ENCODE results near the gene AACS.

DNA sequence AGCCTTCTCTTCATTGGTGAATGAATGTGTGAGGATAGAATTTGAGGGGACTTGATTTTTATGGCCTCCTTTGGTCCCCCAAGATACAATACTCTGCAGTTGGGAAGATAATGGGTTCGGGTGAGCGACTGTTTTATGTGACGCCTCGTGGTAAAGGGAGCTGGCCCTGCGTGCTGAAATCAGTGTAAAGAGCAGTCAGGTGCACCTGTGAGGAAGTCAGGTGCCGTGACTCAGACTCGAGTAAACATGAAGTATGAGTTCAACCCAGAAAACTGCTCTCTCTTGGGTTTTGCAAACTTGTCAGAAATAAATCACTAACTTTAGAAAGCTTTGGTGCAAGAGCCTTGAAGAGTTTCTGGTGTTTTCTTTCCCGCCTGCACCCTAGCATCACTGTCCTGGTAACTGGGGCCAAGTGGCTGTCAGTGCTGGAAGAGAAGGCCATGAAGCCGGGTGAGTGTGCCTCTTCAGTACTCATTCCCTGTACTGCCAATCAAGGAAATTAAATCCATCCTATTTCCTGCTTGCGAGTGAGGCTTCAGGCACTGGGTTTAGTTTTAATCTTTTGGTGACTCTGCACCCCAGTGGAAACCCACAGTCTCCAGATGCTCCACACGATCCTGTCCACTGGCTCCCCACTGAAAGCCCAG is 59.2 kb downstream of the AACS start:
- TF ChIP-seq ZBTB33 (CRISPR knock-in tag; IDR thresholded peaks at IDR 0.05): no peak
- TF ChIP-seq CTCF (CRISPR knock-in tag; IDR thresholded peaks at IDR 0.05): no peak
- TF ChIP-seq, protein P1, sequence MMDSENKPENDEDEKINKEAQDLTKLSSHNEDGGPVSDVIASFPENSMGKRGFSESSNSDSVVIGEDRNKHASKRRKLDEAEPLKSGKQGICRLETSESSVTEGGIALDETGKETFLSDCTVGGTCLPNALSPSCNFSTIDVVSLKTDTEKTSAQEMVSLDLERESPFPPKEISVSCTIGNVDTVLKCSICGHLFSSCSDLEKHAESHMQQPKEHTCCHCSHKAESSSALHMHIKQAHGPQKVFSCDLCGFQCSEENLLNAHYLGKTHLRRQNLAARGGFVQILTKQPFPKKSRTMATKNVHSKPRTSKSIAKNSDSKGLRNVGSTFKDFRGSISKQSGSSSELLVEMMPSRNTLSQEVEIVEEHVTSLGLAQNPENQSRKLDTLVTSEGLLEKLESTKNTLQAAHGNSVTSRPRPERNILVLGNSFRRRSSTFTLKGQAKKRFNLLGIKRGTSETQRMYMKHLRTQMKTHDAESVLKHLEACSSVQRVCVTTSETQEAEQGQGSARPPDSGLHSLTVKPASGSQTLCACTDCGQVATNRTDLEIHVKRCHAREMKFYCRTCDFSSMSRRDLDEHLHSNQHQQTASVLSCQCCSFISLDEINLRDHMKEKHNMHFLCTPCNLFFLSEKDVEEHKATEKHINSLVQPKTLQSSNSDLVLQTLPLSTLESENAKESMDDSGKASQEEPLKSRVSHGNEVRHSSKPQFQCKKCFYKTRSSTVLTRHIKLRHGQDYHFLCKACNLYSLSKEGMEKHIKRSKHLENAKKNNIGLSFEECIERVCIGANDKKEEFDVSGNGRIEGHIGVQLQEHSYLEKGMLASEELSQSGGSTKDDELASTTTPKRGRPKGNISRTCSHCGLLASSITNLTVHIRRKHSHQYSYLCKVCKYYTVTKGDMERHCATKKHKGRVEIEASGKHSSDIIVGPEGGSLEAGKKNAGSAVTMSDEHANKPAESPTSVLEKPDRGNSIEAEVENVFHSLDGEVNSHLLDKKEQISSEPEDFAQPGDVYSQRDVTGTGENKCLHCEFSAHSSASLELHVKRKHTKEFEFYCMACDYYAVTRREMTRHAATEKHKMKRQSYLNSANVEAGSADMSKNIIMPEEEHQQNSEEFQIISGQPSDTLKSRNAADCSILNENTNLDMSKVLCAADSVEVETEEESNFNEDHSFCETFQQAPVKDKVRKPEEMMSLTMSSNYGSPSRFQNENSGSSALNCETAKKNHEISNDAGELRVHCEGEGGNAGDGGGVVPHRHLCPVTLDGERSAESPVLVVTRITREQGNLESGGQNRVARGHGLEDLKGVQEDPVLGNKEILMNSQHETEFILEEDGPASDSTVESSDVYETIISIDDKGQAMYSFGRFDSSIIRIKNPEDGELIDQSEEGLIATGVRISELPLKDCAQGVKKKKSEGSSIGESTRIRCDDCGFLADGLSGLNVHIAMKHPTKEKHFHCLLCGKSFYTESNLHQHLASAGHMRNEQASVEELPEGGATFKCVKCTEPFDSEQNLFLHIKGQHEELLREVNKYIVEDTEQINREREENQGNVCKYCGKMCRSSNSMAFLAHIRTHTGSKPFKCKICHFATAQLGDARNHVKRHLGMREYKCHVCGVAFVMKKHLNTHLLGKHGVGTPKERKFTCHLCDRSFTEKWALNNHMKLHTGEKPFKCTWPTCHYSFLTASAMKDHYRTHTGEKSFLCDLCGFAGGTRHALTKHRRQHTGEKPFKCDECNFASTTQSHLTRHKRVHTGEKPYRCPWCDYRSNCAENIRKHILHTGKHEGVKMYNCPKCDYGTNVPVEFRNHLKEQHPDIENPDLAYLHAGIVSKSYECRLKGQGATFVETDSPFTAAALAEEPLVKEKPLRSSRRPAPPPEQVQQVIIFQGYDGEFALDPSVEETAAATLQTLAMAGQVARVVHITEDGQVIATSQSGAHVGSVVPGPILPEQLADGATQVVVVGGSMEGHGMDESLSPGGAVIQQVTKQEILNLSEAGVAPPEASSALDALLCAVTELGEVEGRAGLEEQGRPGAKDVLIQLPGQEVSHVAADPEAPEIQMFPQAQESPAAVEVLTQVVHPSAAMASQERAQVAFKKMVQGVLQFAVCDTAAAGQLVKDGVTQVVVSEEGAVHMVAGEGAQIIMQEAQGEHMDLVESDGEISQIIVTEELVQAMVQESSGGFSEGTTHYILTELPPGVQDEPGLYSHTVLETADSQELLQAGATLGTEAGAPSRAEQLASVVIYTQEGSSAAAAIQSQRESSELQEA (CRISPR knock-in tag; IDR thresholded peaks at IDR 0.05; ENCODE audit: not compliant biosample characterization): no peak
- TF ChIP-seq, protein P2, sequence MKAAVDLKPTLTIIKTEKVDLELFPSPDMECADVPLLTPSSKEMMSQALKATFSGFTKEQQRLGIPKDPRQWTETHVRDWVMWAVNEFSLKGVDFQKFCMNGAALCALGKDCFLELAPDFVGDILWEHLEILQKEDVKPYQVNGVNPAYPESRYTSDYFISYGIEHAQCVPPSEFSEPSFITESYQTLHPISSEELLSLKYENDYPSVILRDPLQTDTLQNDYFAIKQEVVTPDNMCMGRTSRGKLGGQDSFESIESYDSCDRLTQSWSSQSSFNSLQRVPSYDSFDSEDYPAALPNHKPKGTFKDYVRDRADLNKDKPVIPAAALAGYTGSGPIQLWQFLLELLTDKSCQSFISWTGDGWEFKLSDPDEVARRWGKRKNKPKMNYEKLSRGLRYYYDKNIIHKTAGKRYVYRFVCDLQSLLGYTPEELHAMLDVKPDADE (CRISPR knock-in tag; IDR thresholded peaks at IDR 0.05): no peak
- TF ChIP-seq FOSL1 (CRISPR knock-in tag; IDR thresholded peaks at IDR 0.05; ENCODE audit: borderline replicate concordance): no peak
- no peak for TF ChIP-seq ZNF644 (CRISPR knock-in tag; IDR thresholded peaks at IDR 0.05; ENCODE audit: low read depth)
- TF ChIP-seq ZNF660 (CRISPR knock-in tag; IDR thresholded peaks at IDR 0.05; ENCODE audit: borderline replicate concordance, low read depth): no peak
- TF ChIP-seq, protein P3, sequence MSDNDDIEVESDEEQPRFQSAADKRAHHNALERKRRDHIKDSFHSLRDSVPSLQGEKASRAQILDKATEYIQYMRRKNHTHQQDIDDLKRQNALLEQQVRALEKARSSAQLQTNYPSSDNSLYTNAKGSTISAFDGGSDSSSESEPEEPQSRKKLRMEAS (IDR thresholded peaks at IDR 0.05): no peak
- no peak for TF ChIP-seq KLF6 (CRISPR knock-in tag; IDR thresholded peaks at IDR 0.05)
- TF ChIP-seq BCLAF1 (IDR thresholded peaks at IDR 0.05): no peak
- TF ChIP-seq ZNF598 (CRISPR knock-in tag; IDR thresholded peaks at IDR 0.05; ENCODE audit: borderline replicate concordance): no peak
- TF ChIP-seq TGIF2 (CRISPR knock-in tag; IDR thresholded peaks at IDR 0.05): no peak
- TF ChIP-seq RFX5 (IDR thresholded peaks at IDR 0.05; ENCODE audit: low read depth, low read length): no peak
- no peak for TF ChIP-seq SP1 (IDR thresholded peaks at IDR 0.05)
- TF ChIP-seq SP1 (CRISPR knock-in tag; IDR thresholded peaks at IDR 0.05): no peak
